GM23248 (cell line): ENCODE results near the gene CFAP299. TPM values are rescaled to one million over a fixed set of nuclear protein-coding genes. Genes with fewer than 3 reads are reported as not detected.

Source experiments
- DNase-seq: peaks from one replicate; pipeline ENCODE4 v3.0.0-alpha.2; 2015
- H2AFZ ChIP-seq: fragments of 200-600 bp; sonication (generic); 2 replicates; pipeline ENCODE4 v1.6.1; 2016; ENCODE audit warnings: antibody characterized with exemption
- H3F3A ChIP-seq: fragments of 200-600 bp; sonication (generic); 2 replicates; pipeline ENCODE4 v1.6.1; 2016; ENCODE audit warnings: mild to moderate bottlenecking, antibody characterized with exemption, mixed run types; ENCODE audit not compliant: insufficient read depth
- H3K27ac ChIP-seq: fragments of 200-600 bp; sonication (generic); 2 replicates; pipeline ENCODE4 v1.5.1; 2016; ENCODE audit warnings: mild to moderate bottlenecking
- H3K27me3 ChIP-seq: fragments of 200-600 bp; sonication (generic); replicated peaks from 2 replicates; pipeline ENCODE4 v1.6.1; 2016; ENCODE audit warnings: mild to moderate bottlenecking; ENCODE audit not compliant: insufficient read depth
- H3K36me3 ChIP-seq: fragments of 200-600 bp; sonication (generic); 2 replicates; pipeline ENCODE4 v1.6.1; 2016; ENCODE audit warnings: low read depth, mild to moderate bottlenecking
- H3K4me1 ChIP-seq: fragments of 200-600 bp; sonication (generic); 2 replicates; pipeline ENCODE4 v1.6.1; 2016; ENCODE audit warnings: mild to moderate bottlenecking; ENCODE audit not compliant: insufficient read depth
- H3K4me2 ChIP-seq: fragments of 200-600 bp; sonication (generic); one replicate; pipeline ENCODE4 v1.6.1; 2016; ENCODE audit warnings: mild to moderate bottlenecking; ENCODE audit not compliant: unreplicated experiment
- H3K4me3 ChIP-seq: fragments of 200-600 bp; sonication (generic); 2 replicates; pipeline ENCODE4 v1.5.1; 2016; ENCODE audit warnings: mild to moderate bottlenecking
- H3K79me2 ChIP-seq: fragments of 200-600 bp; sonication (generic); 2 replicates; pipeline ENCODE4 v1.6.1; 2016; ENCODE audit warnings: mild to moderate bottlenecking; ENCODE audit not compliant: insufficient read depth
- H3K9ac ChIP-seq: fragments of 200-600 bp; sonication (generic); 2 replicates; pipeline ENCODE4 v1.6.1; 2016; ENCODE audit warnings: mild to moderate bottlenecking
- H3K9me2 ChIP-seq: fragments of 200-600 bp; sonication (generic); 2 replicates; pipeline ENCODE4 v1.6.1; 2016; ENCODE audit warnings: mixed run types, mild to moderate bottlenecking, moderate library complexity; ENCODE audit not compliant: insufficient read depth
- H3K9me3 ChIP-seq: fragments of 200-600 bp; sonication (generic); one replicate; pipeline ENCODE4 v1.6.1; 2017; ENCODE audit warnings: low read depth
- H4K20me1 ChIP-seq: fragments of 200-600 bp; sonication (generic); 2 replicates; pipeline ENCODE4 v1.6.0; 2016; ENCODE audit not compliant: insufficient read depth
- EZH2 ChIP-seq: fragments of 200-600 bp; sonication (generic); IDR thresholded peaks from 2 replicates; pipeline ENCODE4 v1.6.1; 2018; ENCODE audit warnings: antibody characterized with exemption, mild to moderate bottlenecking; ENCODE audit not compliant: insufficient read depth, poor library complexity, severe bottlenecking
- EZH2phosphoT487 ChIP-seq: fragments of 200-600 bp; sonication (generic); IDR thresholded peaks from 2 replicates; pipeline ENCODE4 v1.6.1; 2018; ENCODE audit warnings: antibody characterized with exemption, moderate library complexity, mild to moderate bottlenecking, low read depth; ENCODE audit not compliant: insufficient read depth
- WGBS, 2 experiments: methylation state at CpG; one replicate each; pipeline ENCODE4 v1.1.6; 2015 to 2017; ENCODE audit warnings: low lambda C conversion rate in 2 of 2, low coverage in 1 of 2; ENCODE audit errors: missing lambda C conversion rate in 2 of 2; 5-methylcytosine and 5-hydroxymethylcytosine counted together
- in situ Hi-C: fragments of 300-500 bp; cut with MboI; formaldehyde crosslinking; loops from 2 replicates; pipeline ENCODE4 v1.15.0; 2020
- polyA plus RNA-seq: library from polyadenylated mRNA; unstranded; fragments of >200 nt; fragmentation: Nextera tagmentation; extraction: Ambion mirVana; gene quantifications from 2 replicates; pipeline ENCODE4 v1.2.1, GENCODE V29; 2016
- total RNA-seq: library from RNA; depleted of rRNA; stranded (reverse); fragments of >200 nt; shearing (Covaris generic); gene quantifications from 2 replicates; pipeline ENCODE4 v1.2.3, GENCODE V29; 2014

CFAP299 gene
- total and polyA plus RNA-seq, 2 experiments from 2014 or later: 1.0 to 1.1 TPM

DNA sequence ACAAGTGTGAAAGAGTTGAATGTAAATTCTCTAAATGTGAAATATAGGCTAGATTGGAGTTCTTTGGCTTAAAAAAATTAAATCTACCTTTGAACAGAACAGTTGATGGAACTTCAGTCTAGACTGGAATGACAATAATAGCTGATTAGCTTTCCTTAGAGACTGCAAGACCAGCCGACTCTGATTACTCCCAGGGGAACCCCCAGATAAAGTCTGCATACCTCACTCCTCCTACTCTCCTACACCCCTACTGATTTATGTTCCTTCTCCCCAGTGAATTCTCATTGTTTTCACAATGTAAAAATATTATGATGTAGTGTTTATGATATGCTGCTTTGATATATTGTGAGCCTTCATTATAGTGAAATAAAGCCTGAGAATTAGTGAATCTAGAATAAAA is 241.3 kb downstream of the CFAP299 start:
- in situ Hi-C loops: no loop called here
- H3K36me3 ChIP-seq: no peaks in the 10 kb centered on the region
- H3K4me3 ChIP-seq: no peak overlapping the region
- H3K27me3 ChIP-seq: no peaks in the 10 kb centered on the region
- no peaks in the 10 kb centered on the region for H3K9me2 ChIP-seq
- 7 to 8% methylated on average over 1 of the region's 1 CpG for WGBS, 2 experiments
- no peak overlapping the region for H2AFZ ChIP-seq
- no peak overlapping the region for H3K9ac ChIP-seq
- no peak overlapping the region for H3K4me2 ChIP-seq
- no peaks in the 10 kb centered on the region for H3K4me1 ChIP-seq
- no peaks in the 10 kb centered on the region for H3F3A ChIP-seq
- no peaks in the 10 kb centered on the region for H4K20me1 ChIP-seq
- H3K27ac ChIP-seq: no peak overlapping the region
- DNase-seq: no peak
- H3K79me2 ChIP-seq: no peaks in the 10 kb centered on the region
- no peak for TF ChIP-seq EZH2
- TF ChIP-seq EZH2phosphoT487: no peak
- no peaks in the 10 kb centered on the region for H3K9me3 ChIP-seq

GRCh38 chr4:80578001-80578400 is 242.5 kb downstream of the CFAP299 start:
- Histone ChIP-seq H3K4me2 (no peak overlapping the region), H2AFZ (no peak overlapping the region), H3K4me3 (no peak overlapping the region), H3K27ac (no peak overlapping the region), H3K9me3 (no peaks in the 10 kb centered on the region), H3K9ac (no peak overlapping the region), H3K36me3 (no peaks in the 10 kb centered on the region), H3K4me1 (no peaks in the 10 kb centered on the region), H3K27me3 (no peaks in the 10 kb centered on the region), H4K20me1 (no peaks in the 10 kb centered on the region), H3K79me2 (no peaks in the 10 kb centered on the region), H3F3A (no peaks in the 10 kb centered on the region), H3K9me2 (no peaks in the 10 kb centered on the region)
- in situ Hi-C loops: no loop called here
- DNase-seq: no peak
- 96 to 98% methylated on average over 1 of the region's 1 CpG for WGBS, 2 experiments
- TF ChIP-seq EZH2 (no peak), EZH2phosphoT487 (no peak)

GRCh38 chr4:80585542-80585941 is 250.0 kb downstream of the CFAP299 start:
- no peaks in the 10 kb centered on the region for H3F3A ChIP-seq
- no peaks in the 10 kb centered on the region for H3K36me3 ChIP-seq
- TF ChIP-seq EZH2: no peak
- TF ChIP-seq EZH2phosphoT487: no peak
- H3K9ac ChIP-seq: no peak overlapping the region
- DNase-seq: no peak
- no peak overlapping the region for H3K4me3 ChIP-seq
- no peak overlapping the region for H3K27ac ChIP-seq
- H3K27me3 ChIP-seq: no peaks in the 10 kb centered on the region
- in situ Hi-C loops: no loop called here
- no peaks in the 10 kb centered on the region for H3K9me2 ChIP-seq
- no peaks in the 10 kb centered on the region for H3K9me3 ChIP-seq
- no peaks in the 10 kb centered on the region for H3K4me1 ChIP-seq
- no peaks in the 10 kb centered on the region for H4K20me1 ChIP-seq
- H3K79me2 ChIP-seq: no peaks in the 10 kb centered on the region
- H3K4me2 ChIP-seq: no peak overlapping the region
- no peak overlapping the region for H2AFZ ChIP-seq

- H2AFZ ChIP-seq: no peak overlapping the region
- H3K9me2 ChIP-seq: no peaks in the 10 kb centered on the region
- in situ Hi-C loops: no loop called here
- no peak for TF ChIP-seq EZH2phosphoT487
- no peak for TF ChIP-seq EZH2
- no peaks in the 10 kb centered on the region for H3K27me3 ChIP-seq
- H3K4me2 ChIP-seq: no peak overlapping the region
- 86 to 89% methylated on average over 2 of the region's 2 CpGs for WGBS, 2 experiments
- no peaks in the 10 kb centered on the region for H3K36me3 ChIP-seq
- H3K27ac ChIP-seq: no peak overlapping the region
- no peak overlapping the region for H3K9ac ChIP-seq
- no peaks in the 10 kb centered on the region for H3K79me2 ChIP-seq
- no peaks in the 10 kb centered on the region for H4K20me1 ChIP-seq
- H3K4me3 ChIP-seq: no peak overlapping the region
- DNase-seq: no peak
- H3K9me3 ChIP-seq: no peaks in the 10 kb centered on the region
- H3K4me1 ChIP-seq: no peaks in the 10 kb centered on the region
- no peaks in the 10 kb centered on the region for H3F3A ChIP-seq
These were observed 251.2 kb downstream of the CFAP299 start for GRCh38 chr4:80586716-80587115.

- H3K4me1 ChIP-seq: no peaks in the 10 kb centered on the region
- no peaks in the 10 kb centered on the region for H4K20me1 ChIP-seq
- 69 to 76% methylated on average over 2 of the region's 2 CpGs for WGBS, 2 experiments
- H3K36me3 ChIP-seq: no peaks in the 10 kb centered on the region
- no peak overlapping the region for H2AFZ ChIP-seq
- no peaks in the 10 kb centered on the region for H3K79me2 ChIP-seq
- H3F3A ChIP-seq: no peaks in the 10 kb centered on the region
- DNase-seq: no peak
- no peaks in the 10 kb centered on the region for H3K9me2 ChIP-seq
- H3K9ac ChIP-seq: no peak overlapping the region
- no peak overlapping the region for H3K27ac ChIP-seq
- in situ Hi-C loops: no loop called here
- TF ChIP-seq EZH2phosphoT487 (no peak), EZH2 (no peak)
- H3K27me3 ChIP-seq: no peaks in the 10 kb centered on the region
- no peaks in the 10 kb centered on the region for H3K9me3 ChIP-seq
- no peak overlapping the region for H3K4me3 ChIP-seq
- no peak overlapping the region for H3K4me2 ChIP-seq
These were observed 252.4 kb downstream of the CFAP299 start for GRCh38 chr4:80587871-80588385.
